Activated CD8-positive, alpha-beta memory T cell treated with anti-CD3 and anti-CD28 coated beads, Interleukin-2, amount 50 U/mL, for 4 hours (primary cell): ENCODE results near the gene OR5C1.
"Not testable (repeated sequence)": the region's sequence is repeated elsewhere in the genome, so short reads cannot be mapped to it uniquely, and the experiment has no call there.

Experiments
- DNase-seq: peaks from one replicate; pipeline ENCODE4 v3.0.0-alpha.2; 2020

Gene OR5C1

DNA sequence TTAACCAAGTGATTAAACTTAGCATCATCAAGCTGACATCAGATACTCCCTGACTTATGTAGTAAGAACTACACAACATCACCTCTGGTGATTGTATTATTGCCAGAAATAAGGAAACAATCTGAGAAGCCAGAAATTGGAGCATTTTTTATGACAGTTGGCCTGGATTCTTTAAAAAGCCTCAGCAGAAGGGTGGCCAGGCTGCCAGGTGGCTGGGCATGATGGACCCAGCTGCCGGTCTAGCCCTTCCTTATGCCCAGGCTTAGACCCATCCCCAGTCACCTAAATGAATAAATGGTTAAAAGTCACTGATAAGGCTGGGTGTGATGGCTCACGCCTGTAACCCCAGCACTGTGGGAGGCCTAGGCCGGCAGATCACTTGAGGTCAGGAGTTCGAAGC, 24.0 kb downstream of the OR5C1 start:
- DNase-seq: no peak

DNA sequence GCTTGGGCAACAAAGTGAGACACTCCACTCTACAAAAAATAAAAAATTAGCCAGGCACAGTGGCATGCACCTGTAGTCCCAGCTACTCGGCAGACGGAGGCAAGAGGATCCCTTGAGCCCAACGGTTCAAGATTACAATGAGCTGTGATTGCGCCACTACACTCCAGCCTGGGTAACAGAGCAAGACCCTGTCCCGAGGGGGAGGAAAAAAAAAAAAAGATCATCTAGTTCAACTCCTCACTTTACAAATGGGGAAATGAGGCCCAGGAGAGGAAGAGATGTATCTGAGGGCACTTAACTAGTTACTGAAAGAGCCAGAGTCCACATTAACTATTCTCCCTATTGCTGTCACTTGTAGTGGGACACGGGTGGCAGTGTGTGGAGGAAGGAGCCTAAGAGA, 25.8 kb downstream of the OR5C1 start:
- no peak for DNase-seq

DNA sequence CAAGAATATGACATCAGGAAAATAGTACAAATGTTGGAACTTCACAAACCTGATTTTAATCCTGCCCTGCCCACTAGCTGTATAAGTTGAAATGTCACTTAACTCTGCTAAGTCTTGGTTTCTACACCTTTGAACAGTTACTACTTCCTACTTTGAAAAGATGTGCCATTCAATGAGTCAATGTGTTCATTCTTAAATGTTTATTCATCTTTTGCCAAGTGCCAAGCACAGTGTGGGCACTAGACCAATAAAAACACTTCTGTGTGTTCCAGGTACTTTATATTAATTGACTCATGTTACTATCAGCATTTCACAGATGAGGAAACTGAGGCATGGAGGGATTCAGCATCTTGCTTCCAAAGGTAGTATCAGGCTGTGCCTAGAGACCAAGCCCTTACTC, 26.8 kb downstream of the OR5C1 start:
- no peak for DNase-seq

DNA sequence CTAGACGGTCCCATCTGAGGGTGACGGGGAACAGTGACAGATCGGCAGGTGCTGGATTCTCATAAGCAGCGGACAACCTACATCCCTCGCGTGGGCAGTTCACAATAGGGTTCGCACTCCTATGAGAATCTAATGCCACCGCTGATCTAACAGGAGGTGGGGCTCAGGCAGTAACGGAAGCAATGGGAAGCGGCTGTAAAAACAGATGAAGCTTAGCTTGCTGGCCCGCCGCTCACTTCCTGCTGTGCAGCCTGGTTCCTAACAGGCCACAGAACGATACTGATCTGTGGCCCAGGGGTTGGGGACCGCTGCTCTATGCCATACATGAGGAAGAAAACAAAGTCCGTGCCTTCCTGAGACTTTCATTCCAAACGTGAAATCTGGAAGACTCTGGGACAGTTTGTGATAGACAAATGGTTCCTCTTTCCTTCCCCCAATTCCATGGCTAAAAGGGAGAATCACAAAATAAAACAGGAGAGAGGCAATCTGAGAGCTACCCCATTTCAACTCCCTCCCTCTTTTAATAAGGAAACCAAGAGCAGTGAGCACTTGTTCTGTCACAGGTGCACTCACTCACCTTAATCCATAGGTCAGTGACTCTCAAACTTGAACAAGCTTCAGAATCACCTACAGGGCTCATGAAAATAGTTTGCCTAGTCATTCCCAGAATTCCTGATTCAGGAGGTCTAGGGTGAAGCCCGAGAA, 27.6 kb downstream of the OR5C1 start:
- peak; percentile 26 for DNase-seq

DNA sequence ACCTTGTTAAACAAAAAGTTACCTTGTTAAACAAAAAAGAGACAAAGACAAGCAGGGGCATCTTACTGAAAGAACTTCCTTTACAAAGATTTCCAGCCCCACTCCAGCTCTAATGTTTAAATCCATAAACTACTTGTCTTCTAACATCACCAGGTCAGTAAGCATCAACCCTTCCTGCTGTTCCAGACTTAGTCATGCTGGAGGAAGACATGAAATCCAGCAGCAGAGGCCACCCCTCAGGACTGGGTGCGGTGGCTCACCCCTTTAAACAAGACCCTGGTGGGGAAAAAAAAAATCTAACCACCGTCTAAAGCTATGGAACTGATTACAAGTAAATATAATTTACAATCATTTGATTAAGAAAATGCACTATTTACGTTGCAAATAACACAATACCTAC, 30.6 kb downstream of the OR5C1 start:
- DNase-seq: no peak

DNA sequence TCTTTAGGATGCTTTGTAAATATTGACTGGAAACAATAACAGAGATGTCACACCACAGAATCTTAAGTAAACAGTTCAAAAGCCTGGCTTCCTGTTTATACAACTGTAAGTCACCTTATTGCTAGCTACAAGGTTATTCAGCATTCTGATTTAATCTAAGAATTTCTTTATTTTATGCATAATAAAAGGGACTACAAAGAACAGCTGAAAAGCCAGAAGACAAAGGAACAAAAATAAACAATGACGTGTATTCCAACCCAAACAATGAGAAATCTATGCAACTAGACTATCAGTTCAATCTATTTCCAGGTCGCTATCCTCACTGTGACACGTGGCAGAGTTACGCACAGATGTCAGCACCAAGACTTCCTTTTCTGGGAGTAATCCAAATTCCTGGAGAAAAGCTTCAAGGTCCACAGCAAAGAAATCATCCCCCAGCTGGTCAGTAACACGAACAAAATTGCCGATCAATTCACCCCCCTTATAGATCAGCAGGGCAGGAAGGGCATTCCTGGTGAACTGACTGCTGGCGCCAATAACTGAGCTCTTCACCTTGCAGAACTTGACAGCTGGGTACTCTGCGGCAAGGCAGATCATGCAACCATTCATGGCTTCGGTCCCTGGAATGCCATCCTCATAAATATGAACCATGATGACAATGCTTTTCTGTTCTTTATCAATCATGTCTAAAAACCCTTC, 31.2 kb downstream of the OR5C1 start:
- no peak for DNase-seq

DNA sequence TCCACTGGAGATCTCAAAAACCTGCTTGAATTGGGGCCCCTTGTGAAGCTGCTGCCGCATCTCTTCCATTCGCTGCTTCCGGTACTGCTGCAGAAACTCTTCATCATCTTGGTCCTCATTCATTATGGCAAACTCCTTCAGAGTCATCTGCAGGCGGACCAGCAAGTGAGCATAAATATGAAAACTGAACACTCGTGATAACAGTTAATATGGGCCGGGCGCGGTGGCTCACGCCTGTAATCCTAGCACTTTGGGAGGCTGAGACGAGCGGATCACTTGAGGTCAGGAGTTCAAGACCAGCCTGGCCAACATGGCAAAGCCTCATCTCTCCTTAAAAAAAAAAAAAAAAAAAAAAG, 31.7 kb downstream of the OR5C1 start:
- no peak for DNase-seq

DNA sequence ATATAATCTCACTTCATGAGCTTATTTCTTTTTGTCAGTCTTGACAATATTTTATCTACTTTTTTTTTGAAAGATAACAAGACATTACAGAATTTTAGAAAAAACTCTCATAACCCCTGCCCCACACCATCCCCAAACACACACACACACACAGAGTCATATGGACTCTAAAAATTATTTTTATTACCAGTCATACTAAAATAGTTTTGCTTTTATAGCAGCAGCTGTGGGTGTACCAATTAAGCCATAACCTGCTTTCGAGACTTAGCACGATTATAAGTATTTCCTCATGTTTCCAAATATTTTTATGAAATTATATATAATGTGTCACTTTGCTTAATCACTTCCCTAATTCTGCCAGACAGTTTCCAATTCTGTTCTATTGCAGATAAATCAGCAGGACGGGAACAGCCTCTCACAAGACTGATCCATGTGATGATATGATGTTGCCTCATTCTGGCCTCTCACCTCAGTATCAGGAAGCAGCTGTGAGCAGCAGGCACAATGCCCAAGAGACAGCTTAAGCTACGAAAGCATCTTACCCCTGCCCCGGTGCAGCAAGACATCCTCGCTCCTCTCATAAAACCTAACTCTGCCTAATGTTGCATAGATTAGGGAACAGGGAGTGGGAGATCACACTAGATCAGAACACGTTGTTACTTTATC, 32.7 kb downstream of the OR5C1 start:
- no peak for DNase-seq

DNA sequence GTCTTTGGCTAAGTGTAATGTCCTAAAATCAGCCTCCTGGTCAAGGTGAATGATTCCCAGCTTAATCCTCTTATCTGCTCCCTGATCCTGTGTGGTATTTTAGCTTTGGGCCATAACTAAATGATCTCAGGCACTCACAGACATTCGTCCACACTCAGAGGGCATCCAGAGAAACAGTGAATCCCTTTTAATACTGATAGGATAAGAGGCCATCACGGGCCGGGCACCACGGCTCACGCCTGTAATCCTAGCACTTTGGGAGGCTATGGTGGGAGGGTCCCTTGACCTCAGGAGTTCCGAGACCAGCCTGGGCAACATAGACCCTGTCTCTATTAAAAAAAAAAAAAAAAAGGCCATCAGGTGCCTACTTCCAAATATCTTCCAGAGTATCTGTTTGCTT, 33.3 kb downstream of the OR5C1 start:
- DNase-seq: no peak

DNA sequence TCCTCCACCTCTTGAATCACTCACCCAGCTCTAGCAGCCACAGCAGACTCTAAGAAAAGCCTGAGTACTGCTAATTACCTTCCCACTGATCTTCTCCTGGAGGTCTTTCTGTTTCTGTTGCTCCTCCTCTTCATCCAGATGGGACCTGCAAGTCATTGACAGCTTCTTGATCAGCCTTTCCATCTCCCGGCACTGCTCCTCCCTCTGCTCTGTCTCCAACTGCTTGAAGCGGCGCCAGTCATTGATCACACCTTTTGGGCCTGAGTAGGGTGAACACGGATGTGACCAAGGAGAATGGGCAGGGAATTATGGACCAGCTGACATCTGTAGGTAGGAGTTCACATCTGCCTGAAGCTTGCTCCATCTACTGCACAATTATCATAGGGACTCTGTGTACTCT, 34.2 kb downstream of the OR5C1 start:
- DNase-seq: no peak

DNA sequence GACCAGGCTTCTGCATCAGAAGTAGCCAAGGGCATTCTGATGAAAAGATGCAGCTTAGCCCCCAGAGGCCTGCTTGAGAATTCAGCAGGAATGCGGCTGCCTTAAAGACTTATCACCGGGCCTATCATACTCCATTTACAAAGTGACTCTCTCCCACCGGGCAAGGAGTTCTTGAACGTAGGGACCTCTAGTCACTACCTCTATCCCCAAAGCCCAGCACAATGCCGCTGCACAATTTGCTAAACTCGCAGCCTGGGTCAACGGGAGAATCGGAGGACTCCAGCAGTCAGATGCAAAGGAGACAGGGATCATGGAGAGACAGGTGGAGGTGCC, 39.0 kb downstream of the OR5C1 start:
- DNase-seq: no peak

DNA sequence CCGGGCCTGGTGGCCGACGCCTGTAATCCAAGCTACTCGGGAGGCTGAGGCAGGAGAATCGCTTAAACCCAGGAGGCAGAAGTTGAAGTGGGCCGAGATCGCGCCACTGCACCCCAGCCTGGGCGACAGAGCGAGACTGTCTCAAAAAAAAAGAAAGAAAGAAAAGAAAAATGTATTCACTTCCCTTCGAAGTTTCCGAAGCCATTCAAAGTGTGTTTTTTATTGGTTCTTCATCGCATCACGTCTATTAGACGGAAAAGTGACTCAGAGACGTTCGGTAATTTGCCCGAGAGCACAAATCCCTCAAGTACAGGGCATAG, 40.2 kb downstream of the OR5C1 start:
- not testable (repeated sequence) for DNase-seq

DNA sequence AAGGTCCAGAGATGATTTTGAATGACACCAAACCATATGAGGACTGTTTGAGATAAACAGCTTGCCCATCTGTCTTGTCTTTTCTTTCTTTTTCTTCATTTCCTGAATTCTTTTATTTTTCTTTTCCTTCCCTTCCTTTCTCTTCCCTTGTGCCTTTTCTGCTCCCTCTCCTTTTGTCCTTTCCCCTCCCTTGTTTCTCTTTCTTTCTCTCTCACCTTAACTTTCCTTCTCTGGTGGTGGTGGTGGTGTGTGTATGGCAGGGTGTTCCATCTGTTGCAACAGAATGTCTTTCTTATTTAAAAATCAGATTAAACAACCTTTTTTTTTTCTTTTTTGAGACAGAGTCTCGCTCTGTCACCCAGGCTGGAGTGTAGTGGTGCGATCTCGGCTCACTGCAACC, 43.5 kb downstream of the OR5C1 start:
- no peak for DNase-seq

DNA sequence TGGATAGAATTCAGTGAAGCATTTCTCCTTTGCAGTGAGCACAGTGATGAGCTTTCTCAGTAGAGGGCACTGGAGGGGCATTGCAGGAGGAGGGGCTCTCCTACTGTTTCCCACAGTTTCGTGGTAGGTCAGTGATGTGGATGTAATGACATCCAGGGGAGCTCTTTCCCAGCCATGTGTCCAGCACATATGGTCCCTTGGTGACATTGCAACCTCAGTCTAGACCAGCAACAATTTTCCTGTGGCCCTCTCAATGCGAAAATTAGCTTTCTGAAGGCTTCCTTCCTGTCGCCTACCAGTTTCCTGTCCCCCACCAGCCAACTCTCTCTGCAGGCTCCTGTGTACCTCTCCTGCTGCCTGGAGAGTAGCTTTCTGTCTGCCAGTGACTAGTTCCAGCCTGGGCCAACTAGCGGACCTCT, 46.6 kb downstream of the OR5C1 start:
- DNase-seq: no peak

DNA sequence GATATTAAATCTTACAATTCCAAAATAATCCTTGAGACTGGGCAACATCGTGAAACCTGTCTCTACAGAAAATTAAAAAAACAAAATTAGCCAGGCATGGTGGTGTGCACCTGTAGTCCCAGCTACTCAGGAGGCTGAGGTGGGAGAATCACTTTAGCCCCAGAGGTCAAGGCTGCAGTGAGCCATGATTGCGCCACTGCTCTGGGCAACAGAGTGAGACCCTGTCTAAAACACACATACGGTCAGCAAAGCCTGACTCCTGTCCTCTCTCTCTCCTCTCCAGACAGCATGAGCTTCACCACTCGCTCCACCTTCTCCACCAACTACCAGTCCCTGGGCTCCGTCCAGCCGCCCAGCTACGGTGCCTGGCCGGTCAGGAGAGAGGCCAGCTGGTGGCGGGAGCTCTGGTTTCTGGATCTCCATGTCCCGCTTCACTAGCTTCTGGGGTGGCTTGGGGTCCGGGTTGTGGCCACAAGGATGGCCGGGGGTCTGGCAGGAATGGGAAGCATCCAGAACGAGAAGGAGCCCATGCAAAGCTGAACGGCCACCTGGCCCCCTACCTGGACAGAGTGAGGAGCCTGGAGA, 48.6 kb downstream of the OR5C1 start:
- no peak for DNase-seq

DNA sequence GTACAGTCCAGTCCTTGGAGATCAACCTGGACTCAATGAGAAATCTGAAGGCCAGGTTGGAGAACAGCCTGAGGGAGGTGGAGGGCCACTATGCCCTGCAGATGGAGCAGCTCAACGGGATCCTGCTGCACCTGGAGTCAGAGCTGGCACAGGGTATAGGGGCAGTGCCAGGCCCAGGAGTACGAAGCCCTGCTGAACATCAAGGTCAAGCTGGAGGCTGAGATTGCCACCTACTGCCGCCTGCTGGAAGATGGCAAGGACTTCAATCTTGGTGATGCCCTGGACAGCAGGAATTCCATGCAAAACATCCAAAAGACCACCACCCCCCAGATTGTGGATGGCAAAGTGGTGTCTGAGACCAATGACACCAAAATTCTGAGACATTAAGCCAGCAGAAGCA, 49.7 kb downstream of the OR5C1 start:
- DNase-seq: not testable (repeated sequence)
